ENCODE measurements around the gene PTX4.

PTX4 gene

DNA sequence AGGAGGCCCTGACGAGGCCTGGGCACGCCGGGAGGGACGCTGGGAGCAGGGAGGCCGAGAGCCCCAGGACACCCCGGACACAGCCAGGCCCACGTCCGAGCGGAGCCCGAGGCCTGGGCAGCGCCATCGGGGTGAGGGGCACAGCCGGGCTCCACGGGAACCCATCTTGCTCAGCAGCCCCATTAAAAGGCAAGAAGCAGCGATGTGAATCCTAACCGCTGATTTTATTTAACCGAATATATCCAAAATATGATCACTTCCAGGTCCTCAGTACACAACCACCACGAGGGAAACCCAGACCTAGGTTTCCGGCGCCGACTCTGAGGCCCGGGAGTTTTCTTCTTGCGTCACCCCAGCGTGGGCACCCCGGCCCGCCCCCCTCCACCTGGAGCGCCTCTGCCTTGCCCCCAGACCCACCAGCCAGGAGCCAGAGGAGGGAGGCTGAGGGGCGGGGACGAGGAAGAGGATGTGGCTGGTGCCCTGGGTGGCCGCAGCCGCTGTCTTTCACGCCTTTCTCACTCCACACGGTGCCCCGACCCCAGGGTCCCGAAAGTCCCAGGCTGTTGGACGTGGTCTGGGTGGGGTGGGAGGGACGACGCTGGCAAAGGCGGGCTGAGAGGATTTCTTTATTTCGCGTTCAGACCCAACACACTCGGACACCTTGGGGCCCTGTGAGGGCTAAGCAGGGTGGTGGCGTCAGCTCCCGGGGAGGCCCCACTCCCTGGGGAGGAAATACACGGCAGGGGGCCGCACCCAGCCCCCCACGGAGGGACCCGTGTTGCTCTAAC is 43.8 kb downstream of the PTX4 start:
- TF ChIP-seq EZH2phosphoT487 (conservative IDR thresholded peaks at IDR 0.05; ENCODE audit: low read length) = no peak
- TF ChIP-seq, protein P1, sequence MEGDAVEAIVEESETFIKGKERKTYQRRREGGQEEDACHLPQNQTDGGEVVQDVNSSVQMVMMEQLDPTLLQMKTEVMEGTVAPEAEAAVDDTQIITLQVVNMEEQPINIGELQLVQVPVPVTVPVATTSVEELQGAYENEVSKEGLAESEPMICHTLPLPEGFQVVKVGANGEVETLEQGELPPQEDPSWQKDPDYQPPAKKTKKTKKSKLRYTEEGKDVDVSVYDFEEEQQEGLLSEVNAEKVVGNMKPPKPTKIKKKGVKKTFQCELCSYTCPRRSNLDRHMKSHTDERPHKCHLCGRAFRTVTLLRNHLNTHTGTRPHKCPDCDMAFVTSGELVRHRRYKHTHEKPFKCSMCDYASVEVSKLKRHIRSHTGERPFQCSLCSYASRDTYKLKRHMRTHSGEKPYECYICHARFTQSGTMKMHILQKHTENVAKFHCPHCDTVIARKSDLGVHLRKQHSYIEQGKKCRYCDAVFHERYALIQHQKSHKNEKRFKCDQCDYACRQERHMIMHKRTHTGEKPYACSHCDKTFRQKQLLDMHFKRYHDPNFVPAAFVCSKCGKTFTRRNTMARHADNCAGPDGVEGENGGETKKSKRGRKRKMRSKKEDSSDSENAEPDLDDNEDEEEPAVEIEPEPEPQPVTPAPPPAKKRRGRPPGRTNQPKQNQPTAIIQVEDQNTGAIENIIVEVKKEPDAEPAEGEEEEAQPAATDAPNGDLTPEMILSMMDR (IDR thresholded peaks at IDR 0.05; ENCODE audit: insufficient read depth, low read length, poor library complexity, severe bottlenecking) = no peak
- no peak overlapping the region for H3K27ac ChIP-seq (ENCODE audit: low read depth, low read length)

DNA sequence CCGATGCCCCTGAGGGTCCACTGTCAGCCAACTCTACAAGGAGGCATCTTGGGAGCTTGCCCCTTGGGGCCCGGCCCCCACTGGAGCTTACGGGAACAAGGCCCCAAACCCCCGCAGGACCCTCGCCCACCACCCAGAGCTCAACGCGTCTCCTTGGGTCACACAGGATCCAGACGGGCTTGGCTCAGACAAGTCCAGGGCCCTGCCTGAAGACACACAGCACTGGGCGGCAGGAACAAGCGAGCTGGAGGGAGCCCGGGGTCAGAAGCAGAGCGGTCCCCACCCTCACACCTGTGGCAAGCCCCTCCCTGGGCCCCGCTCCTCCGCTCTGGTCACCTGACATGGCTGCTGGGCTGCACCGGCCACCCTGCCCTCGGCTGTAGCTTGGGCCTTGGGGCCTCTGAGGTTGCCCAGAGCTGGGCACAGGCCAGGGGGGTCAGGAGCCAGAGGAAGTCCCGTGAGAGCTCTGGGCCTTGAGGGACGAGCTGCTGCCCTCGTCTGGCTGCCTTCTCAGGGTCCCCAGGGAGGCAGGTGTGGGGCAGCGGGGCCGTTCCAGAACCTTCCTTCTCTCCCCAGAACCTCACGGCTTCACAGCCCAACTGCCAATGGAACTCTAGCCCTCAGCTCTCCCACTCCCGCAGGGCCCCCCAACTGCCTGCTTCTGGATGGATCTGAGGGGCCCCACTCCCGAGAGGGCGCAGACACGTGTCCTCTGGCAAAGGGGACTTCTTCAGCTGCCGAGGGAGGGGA is 44.6 kb downstream of the PTX4 start, which contains the start of gene CCDC154:
CCDC154 (minus strand) TSS at position 577 of the 750 bp plus-strand sequence; CDS start at position 343, 234 bp downstream.
- Histone ChIP-seq H3K9me2 (replicated peaks; ENCODE audit: insufficient read depth, low read length) (no peaks in the 10 kb centered on the region), H3K4me3 (ENCODE audit: insufficient read depth, low read length, poor library complexity, severe bottlenecking) (no peak within 1 kb of the TSS), H3K79me2 (ENCODE audit: insufficient read depth, low read length) (no peaks in the 10 kb centered on the region), H3K36me3 (ENCODE audit: low read length) (no peaks in the 10 kb centered on the region), H3K27ac (ENCODE audit: low read depth, low read length) (no peak within 1 kb of the TSS), H3K4me2 (ENCODE audit: low read depth, low read length, poor library complexity, severe bottlenecking) (no peak within 1 kb of the TSS), H4K20me1 (ENCODE audit: low read depth, low read length) (no peaks in the 10 kb centered on the region), H3K27me3 (ENCODE audit: low read length) (no peaks in the 10 kb centered on the region), H3F3A (ENCODE audit: insufficient read depth) (no peaks in the 10 kb centered on the region), H2AFZ (ENCODE audit: low read depth, low read length, severe bottlenecking) (no peak within 1 kb of the TSS), H3K9me3 (ENCODE audit: insufficient read depth, low read length) (no peaks in the 10 kb centered on the region), H3K9ac (ENCODE audit: low read length) (no peak within 1 kb of the TSS)
- TF ChIP-seq, protein P1 (IDR thresholded peaks at IDR 0.05; ENCODE audit: insufficient read depth, low read length, poor library complexity, severe bottlenecking) = no peak
- TF ChIP-seq EZH2phosphoT487 (conservative IDR thresholded peaks at IDR 0.05; ENCODE audit: low read length) = no peak

More for the DNA sequence above, 43.8 kb downstream of the PTX4 start:
- Histone ChIP-seq H3K4me3 (ENCODE audit: insufficient read depth, low read length, poor library complexity, severe bottlenecking) (no peak overlapping the region), H3K9ac (ENCODE audit: low read length) (no peak overlapping the region), H3K36me3 (ENCODE audit: low read length) (no peaks in the 10 kb centered on the region), H3F3A (ENCODE audit: insufficient read depth) (no peaks in the 10 kb centered on the region), H4K20me1 (ENCODE audit: low read depth, low read length) (no peaks in the 10 kb centered on the region), H3K27me3 (ENCODE audit: low read length) (no peaks in the 10 kb centered on the region), H3K79me2 (ENCODE audit: insufficient read depth, low read length) (no peaks in the 10 kb centered on the region), H3K9me3 (ENCODE audit: insufficient read depth, low read length) (no peaks in the 10 kb centered on the region), H2AFZ (ENCODE audit: low read depth, low read length, severe bottlenecking) (no peak overlapping the region), H3K9me2 (replicated peaks; ENCODE audit: insufficient read depth, low read length) (no peaks in the 10 kb centered on the region), H3K4me2 (ENCODE audit: low read depth, low read length, poor library complexity, severe bottlenecking) (no peak overlapping the region)

DNA sequence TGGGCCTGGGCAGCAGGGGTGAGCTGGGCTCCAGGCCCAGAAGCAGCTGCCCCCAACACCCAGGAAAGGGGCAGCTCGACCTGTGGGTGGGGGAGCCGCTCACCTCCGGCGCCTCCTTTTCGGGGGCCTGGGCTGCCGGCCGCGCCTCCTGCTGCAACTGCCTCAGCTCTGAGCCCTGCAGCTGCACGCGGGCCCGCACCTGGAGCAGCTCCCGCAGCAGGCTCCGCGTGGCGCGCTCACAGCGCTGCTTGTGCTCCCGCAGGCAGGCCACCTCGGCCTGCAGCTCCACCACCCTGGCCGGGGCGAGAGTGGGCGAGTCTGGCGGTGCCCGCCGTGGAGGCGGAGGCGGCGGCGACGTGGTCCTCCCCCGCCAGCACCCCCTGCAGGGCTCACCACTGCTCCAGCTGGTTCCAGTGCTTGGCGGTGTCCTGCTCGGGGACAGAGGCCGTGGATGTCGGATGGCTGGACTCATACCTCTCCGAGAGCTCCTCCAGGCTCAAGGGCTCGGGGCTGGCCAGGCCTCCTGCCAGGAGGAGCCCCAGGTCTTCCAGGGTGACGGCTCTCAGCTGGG is 45.3 kb downstream of the PTX4 start:
- no peaks in the 10 kb centered on the region for H3K27me3 ChIP-seq (ENCODE audit: low read length)
- H3K36me3 ChIP-seq (ENCODE audit: low read length) = no peaks in the 10 kb centered on the region
- H2AFZ ChIP-seq (ENCODE audit: low read depth, low read length, severe bottlenecking) = no peak overlapping the region
- no peak overlapping the region for H3K4me3 ChIP-seq (ENCODE audit: insufficient read depth, low read length, poor library complexity, severe bottlenecking)
- no peaks in the 10 kb centered on the region for H3K9me2 ChIP-seq (replicated peaks; ENCODE audit: insufficient read depth, low read length)
- no peaks in the 10 kb centered on the region for H3K9me3 ChIP-seq (ENCODE audit: insufficient read depth, low read length)
- H4K20me1 ChIP-seq (ENCODE audit: low read depth, low read length) = no peaks in the 10 kb centered on the region
- TF ChIP-seq, protein P1 (IDR thresholded peaks at IDR 0.05; ENCODE audit: insufficient read depth, low read length, poor library complexity, severe bottlenecking) = no peak
- no peak for TF ChIP-seq EZH2phosphoT487 (conservative IDR thresholded peaks at IDR 0.05; ENCODE audit: low read length)
- no peak overlapping the region for H3K9ac ChIP-seq (ENCODE audit: low read length)
- no peak overlapping the region for H3K27ac ChIP-seq (ENCODE audit: low read depth, low read length)
- H3F3A ChIP-seq (ENCODE audit: insufficient read depth) = no peaks in the 10 kb centered on the region
- no peak overlapping the region for H3K4me2 ChIP-seq (ENCODE audit: low read depth, low read length, poor library complexity, severe bottlenecking)
- no peaks in the 10 kb centered on the region for H3K79me2 ChIP-seq (ENCODE audit: insufficient read depth, low read length)

Data from SU-DHL-6 (cell line).